ENCODE results near the gene ADIPOQ. TPM values are rescaled to one million over a fixed set of nuclear protein-coding genes. Genes with fewer than 3 reads are reported as not detected.
"Not testable (repeated sequence)": the region's sequence is repeated elsewhere in the genome, so short reads cannot be mapped to it uniquely, and the experiment has no call there.

The ADIPOQ gene
- total and polyA plus RNA-seq, 5 donors from 2014 or later, result not detected

- ATAC-seq (ENCODE audit: low read depth in 2 of 2) (no peak), DNase-seq (no peak)
- Mint-ChIP-seq H3K27ac (no peak overlapping the region), H3K4me1 (peaks cover 6 to 19% (median 10%) of the 10 kb centered on the region in 4 donors), H3K9me3 (peaks cover 0 to 1% (median 0%) of the 10 kb centered on the region in 7 donors), H3K36me3 (no peaks in the 10 kb centered on the region), H3K27me3 (peaks cover 28% of the 10 kb centered on the region), H3K4me3 (no peak overlapping the region)
- H3K27ac ChIP-seq (ENCODE audit: insufficient read depth, low read length, poor library complexity, severe bottlenecking), result no peak overlapping the region
- peaks cover 3% of the 10 kb centered on the region for H3K4me1 ChIP-seq (ENCODE audit: control insufficient read depth, insufficient read depth, low read length, poor library complexity, severe bottlenecking)
- no peak overlapping the region for H3K4me3 ChIP-seq (ENCODE audit: low read depth, low read length)
- peaks cover 5% of the 10 kb centered on the region for H3K27me3 ChIP-seq (ENCODE audit: control insufficient read depth, insufficient read depth, low read length)
- no peaks in the 10 kb centered on the region for H3K9me3 ChIP-seq (ENCODE audit: control insufficient read depth in 2 of 2, low read length in 2 of 2)
- no peaks in the 10 kb centered on the region for H3K36me3 ChIP-seq (ENCODE audit: control insufficient read depth, insufficient read depth, low read length)
Observed at GRCh38 chr3:186847437-186847836, 4.9 kb downstream of the ADIPOQ start.

DNA sequence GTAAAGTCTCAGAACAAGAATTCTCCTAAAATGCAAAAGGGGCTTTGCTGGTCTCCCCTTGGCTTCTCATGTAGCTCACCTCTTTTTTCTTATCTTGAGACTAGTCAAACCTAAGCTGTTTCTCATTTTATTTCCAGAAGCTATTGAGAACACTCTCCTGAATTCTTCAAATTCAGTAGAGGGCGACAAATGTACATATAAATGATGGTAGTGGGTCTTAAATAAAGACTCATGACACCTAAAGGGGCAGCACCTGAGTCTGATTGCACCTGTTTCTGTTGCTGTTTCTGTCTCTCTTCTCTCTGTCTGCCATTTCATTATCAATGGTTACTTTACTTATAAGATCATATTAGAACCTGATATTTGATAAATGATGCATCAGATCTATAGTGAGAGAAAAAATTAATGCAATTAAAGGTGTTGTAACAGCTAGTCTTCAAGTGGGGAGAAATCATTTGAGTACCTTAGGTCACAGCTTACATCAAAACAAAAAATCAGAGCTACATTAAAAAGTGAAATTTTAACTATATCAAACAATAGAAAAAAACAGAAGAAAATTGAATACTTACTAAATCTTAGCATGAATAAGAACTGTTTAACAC lies 7.0 kb downstream of the ADIPOQ start:
- H3K9me3 Mint-ChIP-seq, result peaks cover 0 to 1% (median 0%) of the 10 kb centered on the region in 7 donors
- H3K27me3 Mint-ChIP-seq, result peaks cover 21% of the 10 kb centered on the region
- peaks cover 6 to 23% (median 10%) of the 10 kb centered on the region in 4 donors for H3K4me1 Mint-ChIP-seq
- H3K36me3 Mint-ChIP-seq, result no peaks in the 10 kb centered on the region
- H3K27ac ChIP-seq (ENCODE audit: insufficient read depth, low read length, poor library complexity, severe bottlenecking), result no peak overlapping the region
- peak in 2 of 3 donors; percentile 72 to 79 for DNase-seq
- peaks cover 5% of the 10 kb centered on the region for H3K27me3 ChIP-seq (ENCODE audit: control insufficient read depth, insufficient read depth, low read length)
- peak overlapping the region; percentile 28 for H3K4me3 ChIP-seq (ENCODE audit: low read depth, low read length)
- H3K4me1 ChIP-seq (ENCODE audit: control insufficient read depth, insufficient read depth, low read length, poor library complexity, severe bottlenecking), result peaks cover 3% of the 10 kb centered on the region
- peak overlapping the region in 2 of 3 donors; percentile 0 to 18 for H3K27ac Mint-ChIP-seq
- no peaks in the 10 kb centered on the region for H3K9me3 ChIP-seq (ENCODE audit: control insufficient read depth in 2 of 2, low read length in 2 of 2)
- peak; percentile 93 to 96 for ATAC-seq (ENCODE audit: low read depth in 2 of 2)
- no peak overlapping the region for H3K4me3 Mint-ChIP-seq
- no peaks in the 10 kb centered on the region for H3K36me3 ChIP-seq (ENCODE audit: control insufficient read depth, insufficient read depth, low read length)

DNA sequence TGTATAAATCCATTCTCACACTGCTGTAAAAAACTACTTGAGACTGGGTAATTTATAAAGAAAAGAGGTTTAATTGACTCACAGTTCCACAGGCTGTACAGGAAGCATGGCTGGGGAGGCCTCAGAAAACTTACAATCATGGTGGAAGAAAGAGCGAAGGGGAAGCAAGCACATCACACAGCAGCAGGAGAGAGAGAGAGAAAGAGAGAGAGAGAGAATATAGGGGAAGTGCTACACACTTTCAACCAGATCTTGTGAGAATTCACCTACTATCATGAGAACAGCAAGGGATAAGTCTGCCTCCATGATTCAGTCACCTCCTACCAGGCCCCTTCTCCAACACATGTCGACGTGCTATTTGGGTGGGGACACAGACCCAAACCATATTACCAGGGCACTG lies 9.3 kb downstream of the ADIPOQ start:
- not testable (repeated sequence) for H3K4me1 ChIP-seq (ENCODE audit: control insufficient read depth, insufficient read depth, low read length, poor library complexity, severe bottlenecking); H3K27me3 ChIP-seq (ENCODE audit: control insufficient read depth, insufficient read depth, low read length); H3K36me3 Mint-ChIP-seq; DNase-seq; H3K4me3 ChIP-seq (ENCODE audit: low read depth, low read length); H3K36me3 ChIP-seq (ENCODE audit: control insufficient read depth, insufficient read depth, low read length); H3K9me3 Mint-ChIP-seq; H3K27ac ChIP-seq (ENCODE audit: insufficient read depth, low read length, poor library complexity, severe bottlenecking); H3K9me3 ChIP-seq (ENCODE audit: control insufficient read depth in 2 of 2, low read length in 2 of 2); H3K4me3 Mint-ChIP-seq; ATAC-seq (ENCODE audit: low read depth in 2 of 2); H3K27me3 Mint-ChIP-seq
- peak overlapping the region; percentile 13 to 96 (median 30) for H3K27ac Mint-ChIP-seq
- peaks cover 6 to 25% (median 10%) of the 10 kb centered on the region in 4 donors for H3K4me1 Mint-ChIP-seq

- DNase-seq, result no peak
- ATAC-seq (ENCODE audit: low read depth in 2 of 2), result no peak
- peaks cover 3% of the 10 kb centered on the region for H3K4me1 ChIP-seq (ENCODE audit: control insufficient read depth, insufficient read depth, low read length, poor library complexity, severe bottlenecking)
Observed at GRCh38 chr3:186852994-186853393, 10.5 kb downstream of the ADIPOQ start.

GRCh38 chr3:186854146-186854545 lies 11.6 kb downstream of the ADIPOQ start:
- no peaks in the 10 kb centered on the region for H3K36me3 Mint-ChIP-seq
- Histone ChIP-seq H3K9me3 (ENCODE audit: control insufficient read depth in 2 of 2, low read length in 2 of 2) (peaks cover 1 to 5% of the 10 kb centered on the region in 2 experiments), H3K36me3 (ENCODE audit: control insufficient read depth, insufficient read depth, low read length) (no peaks in the 10 kb centered on the region), H3K27me3 (ENCODE audit: control insufficient read depth, insufficient read depth, low read length) (no peaks in the 10 kb centered on the region), H3K27ac (ENCODE audit: insufficient read depth, low read length, poor library complexity, severe bottlenecking) (no peak overlapping the region), H3K4me3 (ENCODE audit: low read depth, low read length) (no peak overlapping the region), H3K4me1 (ENCODE audit: control insufficient read depth, insufficient read depth, low read length, poor library complexity, severe bottlenecking) (peaks cover 3% of the 10 kb centered on the region)
- peaks cover 5% of the 10 kb centered on the region for H3K27me3 Mint-ChIP-seq
- DNase-seq, result no peak
- ATAC-seq (ENCODE audit: low read depth in 2 of 2), result no peak
- peaks cover 6 to 30% (median 9%) of the 10 kb centered on the region in 4 donors for H3K4me1 Mint-ChIP-seq
- H3K4me3 Mint-ChIP-seq, result no peak overlapping the region
- H3K27ac Mint-ChIP-seq, result no peak overlapping the region
- peaks cover 0 to 3% (median 0%) of the 10 kb centered on the region in 7 donors for H3K9me3 Mint-ChIP-seq

More at GRCh38 chr3:186852994-186853393, 10.5 kb downstream of the ADIPOQ start:
- no peaks in the 10 kb centered on the region for H3K36me3 Mint-ChIP-seq
- Histone ChIP-seq H3K36me3 (ENCODE audit: control insufficient read depth, insufficient read depth, low read length) (no peaks in the 10 kb centered on the region), H3K9me3 (ENCODE audit: control insufficient read depth in 2 of 2, low read length in 2 of 2) (no peaks in the 10 kb centered on the region), H3K27me3 (ENCODE audit: control insufficient read depth, insufficient read depth, low read length) (no peaks in the 10 kb centered on the region), H3K27ac (ENCODE audit: insufficient read depth, low read length, poor library complexity, severe bottlenecking) (no peak overlapping the region), H3K4me3 (ENCODE audit: low read depth, low read length) (no peak overlapping the region)
- no peak overlapping the region for H3K4me3 Mint-ChIP-seq
- H3K4me1 Mint-ChIP-seq, result peaks cover 6 to 30% (median 10%) of the 10 kb centered on the region in 4 donors
- peak overlapping the region in 1 of 3 donors; percentile 30 for H3K27ac Mint-ChIP-seq
- peaks cover 0 to 1% (median 0%) of the 10 kb centered on the region in 7 donors for H3K9me3 Mint-ChIP-seq
- peaks cover 6% of the 10 kb centered on the region for H3K27me3 Mint-ChIP-seq

DNA sequence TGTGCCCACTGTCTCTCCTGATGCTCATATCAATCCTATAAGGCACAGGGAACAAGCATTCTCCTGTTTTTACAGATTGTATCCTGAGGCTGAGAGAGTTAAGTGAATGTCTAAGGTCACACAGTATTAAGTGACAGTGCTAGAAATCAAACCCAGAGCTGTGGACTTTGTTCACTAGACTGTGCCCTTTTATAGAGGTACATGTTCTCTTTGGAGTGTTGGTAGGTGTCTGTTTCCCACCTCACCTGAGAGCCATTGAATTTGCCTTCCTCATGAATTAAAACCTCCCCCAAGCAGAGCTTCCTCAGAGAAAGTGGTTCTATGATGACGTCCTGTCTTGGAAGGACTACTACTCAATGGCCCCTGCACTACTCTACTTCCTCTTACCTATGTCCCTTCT lies 12.4 kb downstream of the ADIPOQ start:
- H3K27me3 ChIP-seq (ENCODE audit: control insufficient read depth, insufficient read depth, low read length), result no peaks in the 10 kb centered on the region
- ATAC-seq (ENCODE audit: low read depth in 2 of 2) (no peak), DNase-seq (no peak)
- H3K36me3 ChIP-seq (ENCODE audit: control insufficient read depth, insufficient read depth, low read length), result no peaks in the 10 kb centered on the region
- H3K4me3 Mint-ChIP-seq, result no peak overlapping the region
- H3K4me1 Mint-ChIP-seq, result peaks cover 0 to 23% (median 4%) of the 10 kb centered on the region in 4 donors
- peaks cover 6 to 10% of the 10 kb centered on the region in 2 experiments for H3K9me3 ChIP-seq (ENCODE audit: control insufficient read depth in 2 of 2, low read length in 2 of 2)
- H3K36me3 Mint-ChIP-seq, result no peaks in the 10 kb centered on the region
- peak overlapping the region in 1 of 3 donors; percentile 93 for H3K27ac Mint-ChIP-seq
- no peak overlapping the region for H3K27ac ChIP-seq (ENCODE audit: insufficient read depth, low read length, poor library complexity, severe bottlenecking)
- H3K27me3 Mint-ChIP-seq, result no peaks in the 10 kb centered on the region
- H3K4me3 ChIP-seq (ENCODE audit: low read depth, low read length), result no peak overlapping the region
- peaks cover 3% of the 10 kb centered on the region for H3K4me1 ChIP-seq (ENCODE audit: control insufficient read depth, insufficient read depth, low read length, poor library complexity, severe bottlenecking)
- peaks cover 0 to 8% (median 0%) of the 10 kb centered on the region in 7 donors for H3K9me3 Mint-ChIP-seq

GRCh38 chr3:186857743-186858142 lies 15.2 kb downstream of the ADIPOQ start:
- Histone ChIP-seq H3K4me1 (ENCODE audit: control insufficient read depth, insufficient read depth, low read length, poor library complexity, severe bottlenecking) (no peaks in the 10 kb centered on the region), H3K36me3 (ENCODE audit: control insufficient read depth, insufficient read depth, low read length) (no peaks in the 10 kb centered on the region), H3K27me3 (ENCODE audit: control insufficient read depth, insufficient read depth, low read length) (no peaks in the 10 kb centered on the region), H3K27ac (ENCODE audit: insufficient read depth, low read length, poor library complexity, severe bottlenecking) (no peak overlapping the region), H3K9me3 (ENCODE audit: control insufficient read depth in 2 of 2, low read length in 2 of 2) (peaks cover 6 to 10% of the 10 kb centered on the region in 2 experiments), H3K4me3 (ENCODE audit: low read depth, low read length) (no peak overlapping the region)
- no peaks in the 10 kb centered on the region for H3K36me3 Mint-ChIP-seq
- no peak for ATAC-seq (ENCODE audit: low read depth in 2 of 2)
- no peak for DNase-seq
- H3K9me3 Mint-ChIP-seq, result peaks cover 0 to 7% (median 1%) of the 10 kb centered on the region in 7 donors
- peaks cover 0 to 9% (median 3%) of the 10 kb centered on the region in 4 donors for H3K4me1 Mint-ChIP-seq
- no peaks in the 10 kb centered on the region for H3K27me3 Mint-ChIP-seq
- H3K27ac Mint-ChIP-seq, result no peak overlapping the region
- no peak overlapping the region for H3K4me3 Mint-ChIP-seq

All from CD4-positive, CD25-positive, alpha-beta regulatory T cell (primary cell).